GM18526 (cell line): Measurements from ENCODE around the gene MYO7B.

Source experiments
- POLR2A ChIP-seq: IDR thresholded peaks from 3 replicates; pipeline ENCODE4 v1.6.1; 2011; ENCODE audit not compliant: insufficient read length; ENCODE audit errors: extremely low read depth

Gene MYO7B

DNA sequence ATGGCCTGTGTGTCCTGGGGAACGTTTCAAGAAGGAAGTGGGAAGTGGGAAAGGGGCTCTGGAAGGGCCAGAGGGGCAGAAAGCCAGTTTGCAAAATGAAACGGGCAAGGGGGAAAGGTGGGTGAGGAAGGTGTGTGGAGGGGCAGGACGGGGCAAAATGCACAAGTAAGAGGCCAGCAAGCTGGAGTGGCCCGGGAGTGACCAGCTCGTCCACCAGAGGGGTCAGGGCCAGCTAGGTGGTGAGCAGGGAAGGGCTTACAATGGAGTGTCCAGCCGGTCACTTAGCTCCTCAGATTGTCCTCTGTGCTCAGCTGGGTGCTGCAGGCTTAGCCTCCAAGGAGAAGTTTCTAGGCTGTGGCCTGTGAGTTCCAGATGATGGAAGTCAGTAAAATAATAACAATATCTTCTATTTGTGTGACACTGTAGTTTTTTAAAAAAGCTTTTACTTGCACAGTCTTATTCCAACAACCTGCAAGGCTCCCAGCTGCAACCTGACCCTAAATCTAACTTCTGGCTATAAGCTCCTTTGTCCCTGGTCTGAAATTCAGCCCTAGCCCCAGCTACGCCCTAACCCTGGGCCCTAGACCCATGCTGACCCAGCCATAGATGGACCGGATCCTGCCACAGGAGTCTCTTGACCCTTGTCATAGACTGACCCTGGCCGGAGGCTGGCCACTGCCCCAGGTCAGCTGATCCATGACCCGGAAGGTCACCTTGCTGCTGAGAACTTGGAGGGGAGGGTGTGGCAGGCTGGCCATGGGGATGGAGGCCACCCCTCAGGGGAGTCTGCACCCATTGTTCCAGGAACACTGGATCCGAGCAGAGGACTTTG, 29.2 kb downstream of the MYO7B start:
- no peak for TF ChIP-seq POLR2A

DNA sequence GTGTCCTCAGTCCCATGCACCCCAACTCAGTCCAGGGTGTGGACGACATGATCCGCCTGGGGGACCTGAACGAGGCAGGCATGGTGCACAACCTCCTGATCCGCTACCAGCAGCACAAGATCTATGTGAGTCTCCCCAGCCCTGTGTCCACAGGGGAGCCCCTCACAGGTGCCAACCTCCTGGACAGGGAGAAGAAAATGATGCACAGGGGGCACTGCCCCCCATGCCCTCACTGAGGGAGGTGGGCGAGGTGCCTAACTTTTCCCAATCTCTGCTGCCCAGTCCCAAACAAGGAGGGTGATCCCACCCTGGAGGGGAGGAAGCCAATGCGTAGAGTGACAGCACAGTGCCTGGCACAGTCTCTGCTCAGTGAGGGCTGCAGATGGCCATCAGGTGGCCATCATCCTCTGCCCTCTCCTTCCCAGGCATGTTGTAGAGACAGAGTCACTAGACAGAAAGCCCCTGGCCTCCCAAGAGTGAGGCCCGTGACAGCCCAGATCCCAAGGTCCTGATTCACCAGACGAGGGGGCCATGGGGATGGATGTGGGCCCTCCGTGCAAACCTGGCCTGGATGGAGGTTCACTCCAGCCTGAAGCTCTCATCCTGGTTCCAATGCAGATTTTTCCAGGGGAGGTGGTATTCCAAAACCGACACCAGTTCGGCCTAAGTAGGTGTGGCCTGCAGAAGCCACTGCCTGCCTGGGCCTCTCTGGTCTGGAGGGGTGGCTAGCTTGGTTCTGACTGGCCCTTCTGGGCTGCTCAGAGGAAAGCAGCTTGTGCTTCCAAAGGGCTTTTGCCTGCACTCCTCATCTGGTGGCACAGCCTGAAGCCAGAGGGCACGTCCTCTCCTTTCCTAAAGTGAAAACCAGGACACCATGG, 30.0 kb downstream of the MYO7B start:
- no peak for TF ChIP-seq POLR2A

DNA sequence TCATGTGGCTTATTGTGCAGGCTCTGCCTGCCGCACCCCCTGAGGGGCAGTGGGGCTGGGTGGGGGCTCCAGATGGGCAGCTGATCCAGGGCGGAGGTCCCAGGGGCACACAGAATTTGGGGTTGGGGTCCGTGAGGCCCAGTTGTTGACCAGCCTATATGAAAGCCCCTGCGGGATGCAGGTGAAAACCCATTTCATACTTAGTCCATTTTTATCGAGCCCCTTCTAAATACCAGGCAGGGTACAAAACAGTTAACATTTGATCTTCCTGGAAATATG, 30.6 kb downstream of the MYO7B start:
- TF ChIP-seq POLR2A = no peak

DNA sequence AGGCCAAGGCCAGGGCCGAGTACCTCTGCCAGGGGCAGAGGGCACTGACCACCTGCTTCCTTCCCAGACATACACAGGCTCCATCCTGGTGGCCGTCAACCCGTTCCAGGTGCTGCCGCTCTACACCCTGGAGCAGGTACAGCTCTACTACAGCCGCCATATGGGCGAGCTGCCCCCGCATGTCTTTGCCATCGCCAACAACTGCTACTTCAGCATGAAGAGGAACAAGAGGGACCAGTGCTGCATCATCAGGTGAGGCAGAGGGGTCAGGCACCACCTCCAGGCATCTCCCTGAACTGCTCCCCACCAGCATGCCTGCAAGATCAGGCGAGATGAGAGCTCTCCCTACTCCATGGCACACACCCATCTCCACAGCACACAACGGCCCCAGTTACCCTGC, 31.1 kb downstream of the MYO7B start:
- no peak for TF ChIP-seq POLR2A

DNA sequence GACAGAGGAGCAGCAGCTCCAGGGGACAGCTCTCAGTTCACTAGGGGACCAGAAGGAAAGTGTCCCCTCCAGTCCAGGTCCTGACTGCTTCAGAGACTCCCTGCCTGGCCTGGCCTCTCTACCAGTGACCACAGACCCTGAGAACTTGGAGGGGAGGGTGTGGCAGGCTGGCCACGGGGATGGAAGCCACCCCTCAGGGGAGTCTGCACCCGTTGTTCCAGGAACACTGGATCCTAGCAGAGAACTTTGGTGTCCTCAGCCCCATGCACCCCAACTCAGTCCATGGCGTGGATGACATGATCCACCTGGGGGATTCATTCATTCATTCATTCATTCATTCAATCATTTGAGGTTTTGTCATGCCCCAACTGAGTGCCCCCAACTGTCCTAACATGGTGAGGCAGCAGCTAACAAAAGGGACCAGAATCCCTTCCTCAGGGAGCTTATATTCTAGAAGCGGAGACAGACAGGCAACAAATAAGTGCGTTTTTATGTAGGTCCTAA, 31.9 kb downstream of the MYO7B start:
- TF ChIP-seq POLR2A = no peak

DNA sequence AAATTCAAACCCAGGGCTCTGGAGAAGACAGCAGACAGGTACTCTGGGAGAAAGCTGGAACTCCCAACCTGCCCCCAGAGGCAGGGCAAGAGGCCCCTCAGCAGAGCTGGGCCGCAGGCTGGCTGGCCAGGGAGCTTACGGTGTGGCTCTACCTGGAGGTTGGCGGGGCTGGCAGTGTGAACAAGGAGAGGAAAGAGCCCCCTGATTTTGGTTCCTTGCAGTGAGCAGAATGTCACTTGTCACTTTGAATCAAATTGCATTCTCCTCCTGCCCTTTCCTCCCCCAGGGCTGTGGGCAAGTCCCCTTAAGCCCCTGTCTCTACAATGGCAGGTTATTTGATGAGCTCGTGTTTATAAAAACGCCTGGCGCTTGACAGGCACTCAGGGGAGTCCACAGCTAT, 32.6 kb downstream of the MYO7B start:
- TF ChIP-seq POLR2A = no peak

DNA sequence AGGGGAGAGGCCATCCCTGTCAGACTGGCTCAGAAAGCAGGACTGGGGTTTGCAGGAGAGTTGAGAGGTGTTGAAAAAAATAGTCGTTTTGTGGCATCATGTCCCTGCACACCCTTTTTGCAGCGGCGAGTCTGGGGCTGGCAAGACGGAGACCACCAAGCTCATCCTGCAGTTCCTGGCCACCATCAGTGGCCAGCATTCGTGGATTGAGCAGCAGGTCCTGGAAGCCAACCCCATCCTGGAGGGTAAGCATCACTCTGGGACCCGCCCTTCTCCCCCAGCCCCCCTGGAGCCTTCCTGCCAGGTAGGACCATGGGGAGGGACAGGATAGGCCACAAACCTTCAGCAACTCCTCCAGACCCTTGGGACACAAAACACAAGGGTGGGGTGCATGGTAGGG, 34.2 kb downstream of the MYO7B start:
- TF ChIP-seq POLR2A = no peak

DNA sequence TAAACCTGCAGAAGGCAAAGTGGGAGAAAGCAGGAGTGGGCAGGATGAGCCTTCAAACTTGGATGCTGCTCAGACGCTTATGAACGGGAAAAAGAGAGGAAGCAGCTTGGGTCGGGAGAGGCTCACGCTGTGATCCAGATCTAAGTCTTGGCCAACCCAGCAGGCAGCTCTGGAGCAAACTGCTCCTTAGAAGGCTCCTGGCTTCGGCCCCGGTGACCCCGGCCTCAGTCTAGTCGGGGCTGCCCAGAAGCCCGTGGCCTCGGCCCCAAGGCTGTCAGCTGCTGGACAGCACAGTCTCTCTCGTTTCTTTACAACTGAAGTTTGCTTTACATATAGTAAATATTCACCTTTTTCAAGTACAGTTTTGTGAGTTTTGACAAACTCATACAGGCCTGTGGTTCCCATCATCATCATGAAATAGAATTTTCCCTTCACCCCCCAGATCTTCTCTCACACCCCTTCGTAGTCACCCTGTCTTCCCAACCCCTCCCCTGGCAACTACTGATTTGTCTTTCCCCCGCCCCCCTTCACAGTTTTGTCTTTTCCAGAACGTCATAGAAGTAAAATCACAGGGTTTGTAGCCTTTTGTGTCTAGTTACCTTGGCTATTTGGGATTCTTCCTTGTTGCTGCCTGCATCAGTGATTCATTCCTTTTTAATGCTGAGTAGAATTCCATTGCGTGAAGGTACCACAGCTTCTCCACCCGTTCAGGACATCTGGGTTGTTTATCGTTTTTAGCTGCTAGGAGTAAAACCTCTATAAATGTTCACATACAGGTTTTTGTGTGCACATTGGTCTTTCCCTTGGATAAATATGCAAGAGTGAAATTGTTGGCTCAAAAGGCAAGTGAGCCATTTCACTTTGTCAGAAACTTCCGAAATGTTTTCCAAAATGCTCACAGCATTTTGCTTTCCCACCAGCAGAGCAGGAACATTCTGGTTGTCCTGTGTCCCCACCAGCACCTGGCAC, 35.1 kb downstream of the MYO7B start:
- TF ChIP-seq POLR2A = no peak

DNA sequence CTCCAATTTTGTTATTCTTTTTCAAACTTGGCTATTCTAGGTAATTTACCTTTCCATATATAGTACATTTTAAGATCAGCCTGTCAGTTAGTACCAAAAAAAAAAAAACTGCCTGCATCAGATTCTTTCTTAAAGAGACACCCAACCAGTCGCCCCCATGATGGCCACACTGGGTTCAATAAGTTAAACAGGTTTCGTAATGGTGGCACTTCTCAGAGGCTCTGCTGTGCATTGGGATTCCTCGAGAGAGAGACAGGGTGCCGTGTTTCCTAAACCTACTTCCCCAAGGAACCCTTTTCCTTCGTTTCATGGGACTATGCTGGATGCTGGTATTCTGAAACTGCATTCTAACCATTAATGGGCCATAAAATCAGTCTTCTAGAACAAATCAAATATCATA, 37.4 kb downstream of the MYO7B start:
- no peak for TF ChIP-seq POLR2A

DNA sequence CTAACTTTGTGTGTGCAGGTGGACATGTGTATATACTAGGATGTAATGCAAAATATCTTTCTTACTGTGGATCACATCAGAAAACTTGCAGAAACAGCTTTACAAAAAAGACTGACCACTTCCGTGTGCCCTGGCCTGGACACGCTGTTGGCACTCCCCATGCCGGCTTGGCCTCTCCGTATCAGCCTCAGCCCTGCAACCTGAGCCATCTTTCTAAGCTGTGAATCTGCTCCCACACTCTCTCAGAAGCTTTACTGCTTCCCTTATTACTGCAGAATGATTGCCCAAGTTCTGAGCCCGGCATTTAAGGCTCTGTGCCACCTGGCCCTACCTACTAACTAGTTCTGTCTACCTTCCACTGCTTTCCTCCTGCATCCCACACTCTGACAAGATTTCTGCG, 37.8 kb downstream of the MYO7B start:
- TF ChIP-seq POLR2A = no peak

DNA sequence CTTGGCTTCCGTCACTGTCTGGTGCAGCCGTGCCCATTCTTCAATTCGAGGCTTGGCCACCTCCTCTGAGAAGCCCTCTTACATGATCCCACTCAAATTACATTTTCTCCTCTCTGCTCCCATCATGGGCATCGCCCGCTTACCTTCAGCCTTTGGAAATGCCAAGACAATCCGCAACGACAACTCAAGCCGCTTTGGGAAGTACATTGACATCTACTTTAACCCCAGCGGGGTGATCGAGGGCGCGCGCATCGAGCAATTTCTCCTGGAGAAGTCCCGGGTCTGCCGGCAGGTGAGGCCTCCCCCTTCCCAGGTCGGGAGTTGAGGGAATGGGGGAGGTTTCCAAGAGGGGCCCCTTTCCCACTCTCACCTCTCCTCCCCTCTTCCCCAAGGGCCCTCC, 38.3 kb downstream of the MYO7B start:
- no peak for TF ChIP-seq POLR2A

DNA sequence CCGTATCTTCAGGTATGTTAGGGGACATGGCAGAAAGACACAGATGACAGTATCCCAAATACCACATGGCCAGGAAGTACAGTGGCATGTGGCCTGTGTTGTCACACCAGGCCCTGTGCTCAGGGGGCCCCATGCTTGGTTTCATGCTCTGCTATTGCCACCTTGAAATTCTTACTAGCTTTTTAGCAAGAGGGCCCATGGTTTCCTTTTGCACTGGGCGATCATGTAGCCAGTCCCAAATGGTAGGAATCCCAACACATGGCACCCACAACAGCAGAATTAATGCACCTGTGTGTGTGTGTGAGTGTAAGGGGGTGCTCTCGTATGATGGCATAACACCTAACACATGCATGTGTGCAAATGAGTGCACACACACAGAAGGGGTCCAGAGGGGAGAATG, 39.2 kb downstream of the MYO7B start:
- no peak for TF ChIP-seq POLR2A

DNA sequence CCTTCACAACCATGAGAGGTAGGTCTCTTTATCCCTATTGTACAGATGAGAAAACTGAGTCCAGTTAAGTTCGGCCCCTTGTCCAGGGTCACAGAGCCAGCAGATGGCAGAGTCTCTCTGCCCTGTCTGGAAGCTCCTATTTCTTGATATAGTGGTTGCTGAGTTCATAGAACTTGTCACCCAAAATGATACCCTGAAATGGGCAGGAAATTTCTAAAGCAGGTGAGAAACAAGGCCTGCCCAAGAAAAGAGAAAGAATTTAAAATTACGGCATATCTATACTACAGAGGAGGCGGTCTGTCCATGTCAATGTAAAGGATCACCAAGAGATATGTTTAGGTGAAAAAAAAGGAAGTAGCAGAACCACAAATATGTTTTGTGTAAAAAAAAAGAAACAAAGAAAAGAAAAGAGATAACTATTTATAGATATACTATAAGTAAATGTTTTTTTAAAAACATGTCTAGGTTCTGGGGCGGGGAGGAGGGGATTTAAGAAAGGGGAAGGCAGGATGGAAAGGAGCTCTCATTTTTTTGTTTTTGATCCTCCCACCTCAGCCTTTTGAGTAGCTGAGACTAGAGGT, 39.8 kb downstream of the MYO7B start:
- TF ChIP-seq POLR2A = no peak

DNA sequence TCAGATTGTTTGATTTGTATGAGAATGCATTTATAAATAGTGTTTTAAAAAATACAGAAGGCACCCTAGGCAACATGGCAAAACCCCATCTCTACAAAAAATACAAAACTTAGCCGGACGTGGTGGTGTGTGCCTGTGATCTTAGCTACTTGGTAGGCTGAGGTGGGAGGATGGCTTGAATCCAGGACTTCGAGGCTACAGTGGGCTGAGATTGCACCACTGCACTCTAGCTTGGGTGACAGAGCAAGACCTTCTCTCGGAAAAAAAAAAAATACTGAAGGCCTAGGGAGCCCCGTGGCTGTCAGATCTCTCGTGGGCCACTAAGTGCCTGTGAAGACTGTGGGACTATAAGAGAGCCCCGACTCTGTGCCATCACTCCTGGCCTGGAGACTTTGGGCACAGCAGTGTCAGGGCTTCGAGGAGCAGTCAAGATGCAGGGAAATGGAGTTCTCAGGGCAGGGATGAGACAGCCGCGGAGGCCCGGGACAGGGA, 40.5 kb downstream of the MYO7B start:
- TF ChIP-seq POLR2A = no peak
